Fibroblast of villous mesenchyme (primary cell): ENCODE measurements around the gene UBASH3B. TPM values are rescaled to one million over a fixed set of nuclear protein-coding genes. Genes with fewer than 3 reads are reported as not detected.

ENCODE experiments used
- DNase-seq: peaks from one replicate; pipeline ENCODE4 v3.0.0-alpha.2; 2010; ENCODE audit warnings: low read depth
- H3K4me3 ChIP-seq: 2 replicates; pipeline ENCODE4 v1.5.1; 2011; ENCODE audit warnings: low read depth, mild to moderate bottlenecking, low read length
- total RNA-seq: library from RNA; depleted of rRNA; stranded (reverse); fragments of >200 nt; gene quantifications from 2 replicates; pipeline ENCODE4 v1.2.3, GENCODE V29; 2012
- TF ChIP-seq, protein P1 (sequence below): IDR thresholded peaks from 2 replicates; pipeline ENCODE4 v1.5.1; 2012; ENCODE audit warnings: low read depth, mild to moderate bottlenecking, low read length; ENCODE audit not compliant: insufficient read depth

UBASH3B gene
- total RNA-seq, 1 donor = 30.7 TPM

DNA sequence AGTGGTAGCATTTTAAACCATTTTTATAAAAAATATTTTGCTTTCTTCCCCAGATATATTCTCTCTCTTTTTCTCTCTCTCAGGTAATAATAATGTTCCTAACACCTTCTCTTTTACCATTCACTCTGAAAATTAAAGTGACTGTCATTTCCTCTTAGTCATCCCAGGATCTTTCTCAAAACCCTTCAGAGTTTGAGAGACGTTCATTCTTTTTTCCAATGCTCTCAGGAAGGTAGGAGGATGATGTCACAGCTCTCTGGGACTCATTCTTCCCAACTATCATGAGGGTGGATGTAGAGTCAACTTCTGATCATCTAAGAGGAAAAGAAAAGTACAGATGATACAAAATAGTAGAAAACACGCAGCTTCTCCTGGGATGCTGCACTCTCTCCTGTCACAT, 122.6 kb downstream of the UBASH3B start:
- no peak for DNase-seq
- TF ChIP-seq, protein P1, sequence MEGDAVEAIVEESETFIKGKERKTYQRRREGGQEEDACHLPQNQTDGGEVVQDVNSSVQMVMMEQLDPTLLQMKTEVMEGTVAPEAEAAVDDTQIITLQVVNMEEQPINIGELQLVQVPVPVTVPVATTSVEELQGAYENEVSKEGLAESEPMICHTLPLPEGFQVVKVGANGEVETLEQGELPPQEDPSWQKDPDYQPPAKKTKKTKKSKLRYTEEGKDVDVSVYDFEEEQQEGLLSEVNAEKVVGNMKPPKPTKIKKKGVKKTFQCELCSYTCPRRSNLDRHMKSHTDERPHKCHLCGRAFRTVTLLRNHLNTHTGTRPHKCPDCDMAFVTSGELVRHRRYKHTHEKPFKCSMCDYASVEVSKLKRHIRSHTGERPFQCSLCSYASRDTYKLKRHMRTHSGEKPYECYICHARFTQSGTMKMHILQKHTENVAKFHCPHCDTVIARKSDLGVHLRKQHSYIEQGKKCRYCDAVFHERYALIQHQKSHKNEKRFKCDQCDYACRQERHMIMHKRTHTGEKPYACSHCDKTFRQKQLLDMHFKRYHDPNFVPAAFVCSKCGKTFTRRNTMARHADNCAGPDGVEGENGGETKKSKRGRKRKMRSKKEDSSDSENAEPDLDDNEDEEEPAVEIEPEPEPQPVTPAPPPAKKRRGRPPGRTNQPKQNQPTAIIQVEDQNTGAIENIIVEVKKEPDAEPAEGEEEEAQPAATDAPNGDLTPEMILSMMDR = no peak
- no peak overlapping the region for H3K4me3 ChIP-seq

DNA sequence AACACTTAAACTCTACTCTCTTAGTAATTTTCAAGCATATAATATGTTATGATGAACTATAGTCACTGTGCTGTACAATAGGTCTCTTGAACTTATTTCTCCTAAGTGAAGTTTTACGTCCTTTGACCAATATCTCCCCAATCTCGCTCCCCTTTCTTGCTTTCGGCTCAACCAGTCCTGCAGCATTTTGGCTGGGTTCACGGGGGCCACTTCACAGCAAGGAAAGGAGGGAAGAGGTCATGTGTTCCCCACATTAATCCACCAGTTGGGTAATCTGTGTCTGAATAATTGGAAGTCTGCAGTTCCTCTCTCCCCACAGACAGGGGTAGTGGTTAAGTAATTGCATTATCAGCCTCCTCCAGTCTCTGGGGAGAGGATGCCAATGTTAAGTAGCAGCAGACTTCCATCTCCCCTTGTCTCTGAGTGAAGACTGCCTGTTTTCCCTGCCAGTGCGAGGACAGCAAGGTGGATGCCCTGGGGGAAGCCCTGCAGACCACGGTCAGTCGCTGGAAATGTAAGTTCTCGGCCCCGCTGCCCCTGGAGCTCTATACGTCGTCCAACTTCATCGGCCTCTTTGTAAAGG, 123.6 kb downstream of the UBASH3B start:
- H3K4me3 ChIP-seq = no peak overlapping the region
- TF ChIP-seq, protein P1 = no peak
- DNase-seq = peak; percentile 75

DNA sequence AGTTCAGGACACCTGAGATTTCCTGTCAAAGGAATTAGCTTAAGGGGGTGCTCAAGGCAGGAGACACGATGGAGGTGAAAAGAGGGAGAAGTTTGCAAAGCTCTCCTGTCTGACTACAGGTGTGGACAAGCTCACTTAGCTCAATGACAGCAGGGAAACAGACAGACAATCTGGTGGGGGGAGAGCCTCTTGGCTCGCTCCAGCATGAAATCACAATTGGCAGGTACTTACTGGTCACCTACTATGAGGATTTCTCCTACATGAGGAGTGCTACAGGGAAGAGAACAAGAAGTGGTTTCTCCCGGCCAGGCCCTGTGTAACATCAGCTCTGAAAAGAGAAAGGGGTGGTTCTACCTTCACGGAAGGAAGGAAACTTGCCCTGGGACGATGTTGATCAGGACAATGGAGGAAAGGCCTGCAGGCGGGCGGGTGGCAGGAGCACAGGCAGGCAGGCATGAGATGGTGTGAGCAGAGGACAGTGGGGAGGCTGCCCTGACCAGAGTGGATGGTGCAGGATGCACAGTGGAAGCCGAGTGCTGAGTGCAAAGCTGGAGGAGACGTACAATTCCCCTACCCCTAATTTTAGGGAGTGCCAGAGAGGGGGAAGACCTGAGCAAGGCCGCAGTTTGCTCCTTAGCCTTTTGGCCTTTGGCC, 124.9 kb downstream of the UBASH3B start:
- no peak overlapping the region for H3K4me3 ChIP-seq
- no peak for DNase-seq
- TF ChIP-seq, protein P1 = no peak

DNA sequence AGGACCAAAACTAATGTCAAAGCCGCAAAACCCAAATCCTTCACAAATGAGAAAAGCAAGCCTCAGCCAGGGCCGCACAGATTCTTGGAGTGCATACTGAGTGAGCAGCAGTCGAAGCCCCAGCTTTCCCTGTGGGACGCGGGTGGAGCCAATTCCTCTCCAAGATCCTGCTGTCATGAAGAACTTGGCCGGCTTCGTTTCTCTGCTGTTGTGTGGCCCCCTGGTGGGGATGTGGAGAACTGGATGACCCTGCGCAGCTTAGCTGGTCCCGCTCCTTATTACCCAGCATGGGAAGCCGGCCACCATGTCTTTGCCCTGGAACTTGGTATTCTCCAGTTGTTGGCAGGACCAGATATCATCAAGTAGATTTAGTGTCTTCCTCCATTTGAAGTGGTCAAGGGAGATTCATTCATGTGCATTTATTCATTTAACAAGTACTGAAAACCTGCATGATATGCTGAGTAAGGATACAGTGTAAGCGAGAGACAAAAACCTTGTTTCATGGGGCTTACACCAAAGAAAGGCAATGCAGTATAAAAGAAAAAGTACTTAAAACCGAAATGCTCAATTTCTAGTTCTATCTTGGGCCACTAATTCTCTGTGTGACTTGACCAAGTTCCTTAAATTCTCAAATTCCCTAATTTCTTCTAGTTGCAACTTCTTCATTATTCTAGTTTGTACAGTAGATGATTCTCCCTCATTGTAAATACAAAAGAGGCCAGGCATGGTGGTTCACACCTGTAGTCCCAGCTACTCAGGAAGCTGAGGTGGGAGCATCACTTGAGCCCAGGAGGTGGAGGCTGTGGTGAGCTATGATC, 126.1 kb downstream of the UBASH3B start:
- TF ChIP-seq, protein P1 = peak; percentile 96
- H3K4me3 ChIP-seq = no peak overlapping the region

DNA sequence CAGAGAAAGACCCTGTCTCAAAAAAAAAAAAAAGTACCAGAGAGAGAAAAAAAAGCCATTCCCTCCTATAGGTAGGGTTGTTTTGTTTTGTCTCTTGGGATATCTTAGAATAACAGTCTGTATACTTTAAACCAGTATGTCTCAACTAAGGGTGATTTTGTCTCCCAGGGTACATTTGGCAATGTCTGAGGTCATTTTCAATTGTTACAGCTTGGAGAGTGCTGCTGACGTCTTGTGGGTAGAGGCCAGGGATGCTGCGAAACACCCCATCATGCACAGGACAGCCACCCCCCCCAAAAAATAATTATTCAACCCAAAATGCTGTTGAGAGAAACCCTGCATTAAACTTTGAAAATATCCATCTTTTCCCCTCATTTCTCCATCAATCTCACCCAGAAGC, 126.7 kb downstream of the UBASH3B start:
- TF ChIP-seq, protein P1 = no peak
- H3K4me3 ChIP-seq = no peak overlapping the region
- DNase-seq = no peak

More for the DNA sequence above, 126.1 kb downstream of the UBASH3B start:
- peak; percentile 91 for DNase-seq

DNA sequence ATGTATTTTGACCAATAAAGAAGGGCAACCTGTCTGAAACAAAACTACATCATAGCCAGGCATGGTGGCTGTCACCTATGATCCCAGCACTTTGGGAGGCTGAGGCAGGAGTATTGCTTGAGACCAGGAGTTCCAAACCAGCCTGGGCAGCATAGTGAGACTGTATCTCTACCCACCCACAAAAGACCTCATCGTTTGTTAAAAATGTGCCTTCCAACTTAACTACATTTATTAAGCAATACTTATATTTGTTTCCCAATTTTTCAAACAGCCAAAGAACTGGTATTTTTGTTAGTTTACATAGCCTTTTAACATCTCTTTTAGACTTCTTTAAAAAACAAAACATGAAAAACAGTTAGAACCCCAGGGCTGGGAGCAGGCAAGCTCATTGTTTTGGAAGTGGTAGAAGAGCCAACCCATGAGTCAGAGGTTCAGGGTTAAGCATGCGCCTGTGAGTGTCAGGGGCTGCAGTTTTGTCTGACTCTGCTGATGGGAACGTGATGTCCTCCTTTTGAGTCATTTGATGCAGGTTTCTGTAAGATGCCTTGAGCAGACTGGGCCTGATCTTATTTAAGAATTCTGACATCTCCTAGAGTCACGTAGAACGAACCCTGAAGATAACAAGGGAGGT, 128.9 kb downstream of the UBASH3B start:
- H3K4me3 ChIP-seq = no peak overlapping the region
- peak; percentile 96 for DNase-seq
- TF ChIP-seq, protein P1 = no peak
